Limb (tissue), 2 donors: ENCODE results near the gene TBL2.
"Not testable (repeated sequence)": the region's sequence is repeated elsewhere in the genome, so short reads cannot be mapped to it uniquely, and the experiment has no call there.

ENCODE experiments used
- DNase-seq, 2 donors: peaks; one replicate each; pipeline ENCODE4 v3.0.0-alpha.2; 2016; ENCODE audit errors: extremely low spot score in 2 of 2

TBL2 gene

DNA sequence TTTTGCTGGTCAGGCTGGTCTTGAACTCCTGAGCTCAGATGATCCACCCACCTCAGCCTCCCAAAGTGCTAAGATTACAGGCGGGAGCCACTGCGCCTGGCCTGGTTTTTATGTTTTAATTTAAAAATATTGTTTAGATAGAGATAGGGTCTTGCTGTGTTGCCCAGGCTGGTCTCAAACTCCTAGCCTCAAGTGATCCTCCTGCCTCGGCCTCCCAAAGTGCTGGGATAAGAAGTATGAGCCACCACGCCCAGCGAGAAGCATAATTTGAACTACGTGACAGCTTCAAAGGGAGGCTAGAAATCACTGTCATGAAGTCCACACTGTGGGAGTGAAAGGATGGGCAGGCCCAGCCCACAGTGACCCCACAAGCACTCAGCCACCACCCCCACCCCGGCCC lies 42.5 kb downstream of the TBL2 start:
- DNase-seq = not testable (repeated sequence)

DNA sequence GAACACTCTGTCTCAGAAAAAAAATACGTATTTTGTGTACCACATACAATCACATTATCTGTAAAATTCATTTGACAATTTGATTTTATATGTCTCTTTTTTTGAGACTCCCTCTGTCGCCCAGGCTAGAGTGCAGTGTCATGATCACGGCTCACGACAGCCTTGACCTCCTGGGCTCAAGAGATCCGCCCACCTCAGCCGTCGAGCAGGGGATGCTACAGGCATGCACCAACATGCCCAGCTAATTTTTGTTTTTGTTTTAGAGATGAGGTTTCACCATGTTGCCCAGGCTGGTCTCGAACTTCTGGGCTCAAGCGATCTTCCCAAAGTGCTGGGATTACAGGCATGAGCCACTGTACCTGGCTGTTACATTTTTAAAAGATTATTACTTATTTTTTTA lies 44.6 kb downstream of the TBL2 start:
- DNase-seq = no peak

DNA sequence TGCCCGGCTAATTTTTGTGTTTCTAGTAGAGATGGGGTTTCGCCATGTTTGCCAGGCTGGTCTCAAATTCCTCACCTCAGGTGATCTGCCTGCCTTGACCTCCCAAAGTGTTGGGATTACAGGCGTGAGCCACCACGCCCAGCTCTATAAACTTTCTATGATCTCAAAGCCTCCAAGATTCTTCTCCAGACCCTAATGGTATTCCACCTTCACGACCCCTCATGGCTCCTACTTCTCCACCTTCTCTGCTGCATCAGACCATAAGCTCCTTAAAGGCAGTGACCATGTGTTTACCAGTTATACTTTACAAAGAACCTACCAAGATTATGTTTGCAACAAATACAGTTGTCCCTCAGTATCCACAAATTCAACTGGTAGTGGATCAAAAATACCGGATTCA lies 46.2 kb downstream of the TBL2 start:
- no peak for DNase-seq

DNA sequence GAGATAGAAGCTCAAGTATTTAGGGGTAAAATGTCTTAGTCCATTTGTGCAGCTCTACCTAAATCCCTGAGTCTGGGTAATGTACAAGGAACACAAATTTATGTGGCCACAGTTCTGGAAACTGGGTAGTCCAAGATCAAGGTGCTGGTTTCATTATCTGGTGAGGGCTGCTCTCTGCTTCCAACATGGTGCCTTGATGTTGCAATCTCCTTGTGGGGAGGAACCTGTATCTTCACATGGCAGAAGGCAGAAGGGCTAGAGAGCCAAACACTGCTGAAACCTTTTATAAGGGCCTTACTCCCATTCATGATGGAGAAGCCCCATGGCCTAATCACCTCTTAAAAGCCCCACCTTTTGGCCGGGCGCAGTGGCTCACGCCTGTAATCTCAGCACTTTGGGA lies 47.6 kb downstream of the TBL2 start:
- DNase-seq = no peak

DNA sequence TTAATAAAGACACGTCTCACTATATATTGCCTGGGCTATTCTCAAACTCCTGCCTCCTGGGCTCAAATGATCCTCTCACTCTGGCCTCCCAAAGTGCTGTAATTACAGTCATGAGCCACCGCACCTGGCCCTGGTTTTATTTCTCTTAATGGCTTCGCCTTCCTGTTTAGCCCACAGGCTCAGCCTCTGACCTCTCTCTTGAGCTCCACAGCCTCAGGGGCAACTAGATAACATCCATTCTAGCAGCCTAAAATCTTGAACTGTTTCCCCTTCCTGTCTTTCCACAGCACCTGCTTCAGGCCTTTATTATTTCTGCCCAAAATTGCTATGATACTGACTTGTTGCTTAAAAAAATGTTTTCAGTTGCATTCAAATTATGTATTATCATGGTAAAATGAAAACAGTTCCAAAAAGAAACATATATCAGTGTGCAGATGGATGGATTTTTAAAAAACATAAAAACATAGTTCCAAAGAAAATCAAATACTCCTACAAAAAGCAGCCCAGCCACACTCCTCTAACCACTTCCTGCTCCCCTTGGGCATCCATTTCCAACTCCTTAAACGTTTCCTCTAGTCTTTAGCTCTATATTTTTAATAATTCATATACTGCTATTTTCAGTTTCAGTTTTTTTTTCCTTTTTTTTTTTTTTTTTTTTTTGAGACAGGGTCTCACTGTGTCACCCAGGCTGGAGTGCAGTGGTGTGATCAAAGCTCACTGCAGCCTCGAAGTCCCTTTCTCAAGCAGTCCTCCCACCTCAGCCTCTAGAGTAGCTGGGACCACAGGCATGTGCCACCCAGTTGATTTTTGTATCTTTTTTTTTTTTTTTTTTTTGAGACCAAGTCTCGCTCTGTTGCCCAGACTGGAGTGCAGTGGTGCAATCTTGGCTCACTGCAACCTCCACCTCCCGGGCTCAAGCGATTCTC lies 51.2 kb downstream of the TBL2 start:
- DNase-seq = no peak

DNA sequence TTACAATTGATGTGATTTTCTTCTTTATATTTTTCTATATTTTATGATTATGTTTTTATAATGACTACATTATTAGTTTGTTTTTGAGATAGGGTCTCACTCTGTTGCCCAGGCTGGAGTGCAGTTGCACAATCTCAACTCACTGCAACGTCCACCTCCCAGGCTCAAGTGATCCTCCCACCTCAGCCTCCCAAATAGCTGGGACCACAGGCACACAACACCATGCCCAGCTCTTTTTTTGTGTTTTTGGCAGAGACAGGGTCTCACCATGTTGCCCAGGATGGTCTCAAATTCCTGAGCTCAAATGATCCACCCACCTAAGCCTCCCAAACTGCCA lies 52.3 kb downstream of the TBL2 start:
- DNase-seq = not testable (repeated sequence)

DNA sequence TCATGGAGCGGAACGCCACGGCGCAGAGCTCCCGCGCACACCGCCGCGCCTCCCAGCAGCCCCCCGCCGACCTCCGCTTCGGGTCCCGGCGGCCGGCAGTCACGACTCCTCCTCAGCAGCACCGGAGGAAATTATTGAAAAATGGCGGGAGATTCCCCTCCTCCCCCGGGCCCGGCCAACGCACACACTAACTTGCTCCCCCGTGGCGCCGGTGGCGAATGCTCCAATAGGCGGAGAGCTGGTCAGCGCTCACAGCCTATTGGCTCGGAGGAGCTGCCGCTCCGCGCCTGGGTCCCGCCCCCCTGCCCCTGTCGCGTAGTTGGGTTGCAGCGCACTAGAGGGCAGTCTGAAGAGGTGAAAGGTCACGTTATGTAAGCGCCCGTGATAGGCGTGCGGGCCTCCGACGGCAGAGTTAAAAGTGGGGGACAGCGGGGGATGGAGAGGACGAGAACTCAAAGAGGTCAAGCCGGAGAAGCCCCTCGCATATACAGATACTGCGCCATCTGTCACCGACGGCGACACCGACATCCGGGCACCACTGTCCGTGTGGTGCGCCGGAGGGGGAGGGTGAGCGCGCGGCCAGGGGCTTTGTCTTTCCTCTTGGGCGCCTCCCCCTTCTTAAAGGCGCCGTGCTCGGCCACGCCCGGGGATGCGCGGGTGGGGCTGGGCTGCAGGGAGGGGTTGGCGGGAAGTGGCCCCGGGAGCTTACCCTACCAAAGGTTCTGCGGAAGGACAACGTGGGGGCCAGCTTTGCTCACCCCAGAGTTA lies 56.1 kb downstream of the TBL2 start, which contains the start of gene BAZ1B:
Gene BAZ1B, minus strand, starts transcription at position 189 of the 768 bp plus-strand sequence. CDS start 360 bp downstream, outside the sequence.
- peak; percentile 97 to 98 for DNase-seq

DNA sequence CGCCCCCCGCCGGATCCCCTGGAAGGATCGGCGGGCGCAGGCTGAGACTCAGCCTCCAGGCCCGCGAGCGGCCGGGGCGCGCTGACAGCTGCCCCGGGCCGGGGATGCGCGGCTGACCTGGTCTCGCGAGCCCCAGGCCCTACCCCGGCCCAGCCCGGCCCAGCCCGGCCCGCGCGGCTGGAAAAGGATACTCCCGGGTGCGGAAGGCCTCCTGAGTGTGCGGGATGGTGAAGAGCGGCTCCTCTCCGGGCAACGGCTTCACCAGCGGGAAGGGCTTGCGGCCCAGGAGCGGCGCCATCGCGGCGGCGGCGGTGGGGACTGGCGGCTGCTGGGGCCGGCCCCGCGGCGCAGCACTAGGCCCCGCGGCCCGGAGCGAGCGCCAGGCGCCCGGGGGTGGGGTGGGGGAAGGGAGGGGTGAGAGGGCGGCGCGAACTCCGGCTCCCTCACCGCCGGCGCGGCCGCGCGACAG lies 56.7 kb downstream of the TBL2 start:
- DNase-seq = no peak

DNA sequence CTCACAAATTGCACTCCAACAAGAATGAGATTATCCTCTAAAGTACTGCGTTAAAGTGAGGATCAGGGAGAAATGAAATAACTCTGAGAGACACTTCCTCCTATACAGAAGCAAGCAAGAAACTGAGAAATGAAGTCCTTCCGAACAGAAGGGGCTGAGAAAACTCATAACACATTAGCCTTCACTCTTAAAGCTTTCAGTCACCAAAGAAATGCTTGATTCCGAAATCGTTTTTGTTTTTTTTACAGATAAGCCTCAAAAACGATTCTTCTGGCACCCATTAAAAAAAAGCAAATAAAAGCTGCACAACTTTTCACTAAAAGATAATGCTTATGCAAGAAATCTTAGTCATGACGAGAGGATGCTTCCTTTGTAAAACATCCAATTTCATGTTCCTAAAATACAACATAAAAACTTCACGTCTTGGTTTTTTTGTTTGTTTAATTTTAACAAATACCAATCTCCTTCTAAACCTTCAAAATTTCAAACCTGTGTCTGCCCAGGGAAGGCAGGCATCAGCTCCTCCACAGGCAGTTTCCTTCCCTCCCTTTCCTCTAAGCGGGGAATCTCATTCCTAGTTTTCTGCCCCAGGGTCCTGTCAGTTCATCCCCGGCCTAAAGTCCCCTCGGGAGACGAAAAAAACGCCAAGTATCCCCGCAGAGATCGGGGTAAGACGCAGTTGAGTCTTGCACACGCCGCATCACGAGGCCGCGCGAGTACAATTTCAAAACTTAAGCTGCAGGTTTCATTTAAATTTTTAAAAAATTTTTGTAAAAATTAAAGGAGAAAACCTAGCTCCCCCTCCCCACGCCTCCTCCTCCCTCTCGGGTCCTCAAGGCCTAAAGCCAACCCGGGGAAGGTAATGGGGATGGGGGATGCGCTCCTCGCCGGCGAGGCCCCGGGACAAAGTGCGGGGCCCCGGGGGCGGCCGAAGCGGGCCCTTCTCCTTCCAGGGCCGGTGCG lies 57.4 kb downstream of the TBL2 start:
- no peak for DNase-seq

DNA sequence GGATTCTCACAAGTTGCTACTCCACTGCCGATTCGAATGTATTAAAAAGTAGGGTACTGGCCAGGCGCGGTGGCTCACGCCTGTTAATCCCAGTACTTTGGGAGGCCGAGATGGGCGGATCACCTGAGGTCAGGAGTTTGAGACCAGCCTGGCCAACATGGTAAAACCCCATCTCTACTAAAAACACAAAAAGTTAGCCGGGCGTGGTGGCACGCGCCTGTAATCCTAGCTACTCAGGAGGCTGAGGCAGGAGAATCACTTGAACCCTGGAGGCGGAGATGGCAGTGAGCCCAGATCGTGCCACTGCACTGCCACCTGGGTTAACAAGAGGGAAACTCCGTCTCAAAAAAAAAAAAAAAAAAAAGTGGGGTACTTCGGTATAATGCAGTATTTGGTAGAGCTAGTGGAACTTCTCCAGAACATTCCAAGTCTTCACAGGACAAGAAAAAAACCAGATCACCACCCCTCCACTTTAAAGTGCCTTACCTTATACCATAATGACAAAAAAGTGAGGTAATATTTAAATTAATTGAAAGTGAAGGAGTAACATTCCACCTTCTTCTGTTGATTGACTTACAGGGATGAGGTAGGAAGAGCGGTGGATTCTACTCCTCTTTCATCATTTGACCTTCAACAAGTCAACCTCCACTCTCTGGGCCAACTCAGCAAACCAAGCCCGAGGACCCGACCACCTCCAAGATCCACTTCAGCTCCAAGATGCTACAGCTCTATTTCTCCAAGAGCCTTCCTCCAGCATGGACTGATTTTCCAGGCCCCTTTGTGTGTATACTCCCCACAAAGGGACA lies 58.3 kb downstream of the TBL2 start:
- DNase-seq = no peak

DNA sequence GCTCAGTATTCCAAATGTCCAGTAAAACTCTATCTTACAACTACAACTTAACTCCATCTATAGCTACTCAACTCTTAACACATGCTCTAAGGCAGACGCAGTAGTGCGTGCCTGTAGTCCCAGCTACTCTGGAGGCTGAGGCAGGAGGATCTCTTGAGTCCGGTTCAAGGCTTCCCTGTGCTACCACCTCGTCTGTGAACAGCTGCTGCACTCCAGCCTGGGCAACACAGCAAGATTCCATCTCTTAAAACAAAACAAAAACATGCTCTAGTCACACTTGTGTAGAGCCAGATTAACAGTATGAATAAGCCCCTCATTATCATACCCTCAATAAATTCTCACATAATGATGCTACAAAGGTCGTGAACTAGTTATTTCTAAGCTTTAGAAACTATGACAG lies 59.9 kb downstream of the TBL2 start:
- DNase-seq = no peak
